NCI-H345 treated with DMSO at 0.1 percent for 48 hours (cell line): ENCODE data around the gene RNF39.
"Not testable (repeated sequence)": the region's sequence is repeated elsewhere in the genome, so short reads cannot be mapped to it uniquely, and the experiment has no call there.

Experiments
- DNase-seq: peaks from one replicate; lab custom pipeline; 2025; ENCODE audit not compliant: unreplicated experiment; lab: John Stamatoyannopoulos, UW

RNF39 gene, protein sequence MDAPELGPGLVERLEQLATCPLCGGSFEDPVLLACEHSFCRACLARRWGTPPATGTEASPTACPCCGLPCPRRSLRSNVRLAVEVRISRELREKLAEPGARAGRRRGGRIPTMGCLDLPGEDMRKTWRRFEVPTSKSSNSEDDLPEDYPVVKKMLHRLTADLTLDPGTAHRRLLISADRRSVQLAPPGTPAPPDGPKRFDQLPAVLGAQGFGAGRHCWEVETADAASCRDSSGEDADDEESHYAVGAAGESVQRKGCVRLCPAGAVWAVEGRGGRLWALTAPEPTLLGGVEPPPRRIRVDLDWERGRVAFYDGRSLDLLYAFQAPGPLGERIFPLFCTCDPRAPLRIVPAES

DNA sequence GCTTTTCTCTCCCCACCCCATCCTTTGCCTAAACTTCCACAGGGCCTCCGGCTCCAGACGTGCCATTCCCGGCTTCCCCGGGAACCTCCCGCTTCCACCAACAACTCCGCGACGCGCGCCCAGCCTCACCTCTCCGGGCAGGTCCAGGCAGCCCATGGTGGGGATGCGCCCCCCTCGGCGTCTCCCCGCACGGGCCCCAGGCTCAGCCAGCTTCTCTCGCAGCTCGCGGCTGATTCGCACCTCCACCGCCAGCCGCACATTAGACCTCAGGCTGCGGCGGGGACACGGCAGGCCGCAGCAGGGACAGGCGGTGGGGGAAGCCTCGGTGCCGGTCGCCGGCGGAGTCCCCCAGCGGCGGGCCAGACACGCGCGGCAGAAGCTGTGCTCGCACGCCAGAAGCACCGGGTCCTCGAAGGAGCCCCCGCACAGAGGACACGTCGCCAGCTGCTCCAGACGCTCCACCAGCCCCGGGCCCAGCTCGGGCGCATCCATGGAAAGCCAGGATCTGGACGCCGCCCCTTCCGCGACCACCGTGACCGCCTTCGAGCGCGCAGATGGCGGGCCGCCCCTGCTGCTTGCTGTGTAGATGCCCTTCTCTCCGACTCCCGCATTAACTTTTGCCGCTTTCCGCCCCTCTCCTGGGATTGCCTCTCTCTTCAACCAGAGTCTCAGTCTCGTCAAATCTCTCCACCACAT, at the start of gene RNF39:
TSS of gene RNF39 (minus strand) at position 676 of the 696 bp plus-strand sequence. CDS start at position 492, 184 bp downstream.
- no peak for DNase-seq

DNA sequence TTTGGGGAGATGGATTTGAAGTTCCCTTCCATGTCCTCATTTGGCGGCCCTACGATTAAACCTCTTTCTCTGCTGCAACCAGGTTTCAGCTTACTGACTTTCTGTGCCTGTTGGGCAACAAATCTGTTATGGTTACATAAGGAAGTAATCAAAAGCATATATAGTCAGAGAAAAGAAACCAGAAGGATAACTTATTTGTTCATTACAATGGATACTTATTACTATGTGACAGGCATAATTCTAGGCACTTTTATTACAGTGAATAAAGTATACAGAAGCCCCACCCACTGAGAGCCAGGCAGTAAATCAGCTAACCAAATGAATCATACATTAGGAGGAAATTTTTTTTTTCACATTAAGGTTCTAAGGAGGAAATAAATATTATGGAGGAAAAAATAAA, 46.9 kb upstream of the RNF39 start:
- no peak for DNase-seq

DNA sequence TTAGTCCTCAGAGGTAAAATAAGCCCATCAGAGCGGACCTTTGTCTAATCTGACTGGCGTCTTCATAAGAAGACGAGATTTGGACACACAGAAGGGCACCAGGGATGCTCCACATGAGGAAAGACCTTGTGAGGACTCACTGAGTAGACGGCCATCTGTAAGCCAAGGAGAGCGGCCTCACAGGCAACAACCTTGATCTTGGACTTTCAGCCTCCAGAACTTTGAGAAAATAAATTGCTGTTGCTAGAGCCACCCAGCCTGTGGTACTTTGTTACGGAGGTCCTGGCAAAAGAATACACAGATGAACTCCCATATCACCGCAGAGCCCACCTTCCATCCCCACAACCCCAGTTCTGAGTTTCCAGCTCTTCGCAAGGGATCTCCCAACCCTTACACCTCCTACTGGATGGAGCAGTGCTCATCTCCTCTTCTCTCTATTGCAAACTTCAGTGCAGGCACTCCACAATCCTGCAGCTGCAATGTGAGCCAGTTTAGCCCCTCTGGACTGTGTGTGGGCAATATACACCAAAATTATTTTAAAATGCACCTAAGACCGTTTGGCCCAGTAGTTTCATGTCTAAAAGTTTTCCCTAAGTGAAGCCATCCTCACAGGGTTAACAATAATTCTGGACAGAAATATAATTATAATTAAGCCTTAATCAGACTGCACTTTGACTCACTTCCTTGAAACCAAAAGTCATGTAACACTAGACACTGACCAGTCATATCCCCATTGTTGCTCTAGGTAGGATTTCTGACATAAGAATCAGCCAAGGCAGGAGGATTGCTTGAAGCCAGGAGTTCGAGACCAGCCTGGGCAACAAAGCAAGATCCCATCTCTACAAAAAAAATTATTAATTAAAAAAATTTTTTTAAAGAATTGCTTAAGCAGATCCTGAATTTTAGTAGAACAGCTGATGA, 46.1 kb upstream of the RNF39 start:
- DNase-seq: no peak

DNA sequence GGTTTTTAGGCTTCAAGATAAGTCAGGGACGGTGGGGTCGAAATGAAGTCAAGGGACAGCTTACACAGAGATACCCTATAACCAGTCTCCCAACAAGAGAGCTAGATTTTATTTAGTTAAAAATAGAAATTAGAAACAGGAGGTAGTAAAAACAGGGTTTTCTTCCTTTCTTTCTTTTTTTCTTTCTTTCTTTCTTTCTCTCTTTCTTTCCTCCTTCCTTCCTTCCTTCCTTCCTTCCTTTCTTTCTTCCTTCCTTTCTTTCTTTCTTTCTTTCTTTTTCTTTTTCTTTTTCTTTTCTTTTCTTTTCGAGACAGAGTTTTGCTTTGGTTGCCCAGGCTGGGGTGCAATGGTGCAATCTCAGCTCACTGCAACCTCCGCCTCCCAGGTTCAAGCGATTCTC, 43.1 kb upstream of the RNF39 start:
- DNase-seq: not testable (repeated sequence)

DNA sequence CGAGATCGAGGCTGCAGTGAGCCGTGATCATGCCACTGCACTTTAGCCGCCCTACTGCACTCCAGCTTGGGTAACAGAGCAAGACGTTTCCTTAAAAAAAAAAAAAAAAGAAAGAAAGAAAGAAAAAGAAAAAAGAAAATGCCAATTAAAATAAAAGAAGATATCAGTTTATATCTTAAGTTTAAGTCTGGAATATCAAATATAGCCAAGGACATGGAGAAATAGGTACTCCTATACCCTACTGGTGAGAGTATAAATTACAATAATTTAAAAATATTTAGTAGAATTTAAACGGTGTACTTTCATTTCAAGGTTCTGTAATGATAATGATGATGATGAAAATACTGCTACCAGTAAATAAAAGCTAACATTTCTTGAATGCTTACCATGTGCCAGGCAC, 41.2 kb upstream of the RNF39 start:
- no peak for DNase-seq

DNA sequence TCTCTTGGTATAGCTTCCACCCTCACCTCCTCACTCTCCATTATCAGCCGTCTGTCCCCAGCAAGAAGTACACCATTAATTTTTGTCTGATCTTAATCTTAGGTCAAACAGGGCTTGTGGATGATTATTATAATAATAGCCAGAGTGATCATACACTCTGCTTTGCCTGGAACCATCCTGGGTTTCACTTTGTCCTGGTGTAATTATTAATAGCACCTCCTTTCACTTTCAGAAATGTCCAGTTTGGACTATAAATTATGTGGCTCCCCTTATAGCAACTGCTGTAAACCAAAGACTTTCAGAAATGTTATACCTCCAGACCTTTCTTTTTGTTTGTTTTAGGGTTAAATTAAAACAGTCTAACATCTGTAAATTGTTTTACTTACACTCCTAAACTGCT, 38.3 kb upstream of the RNF39 start:
- no peak for DNase-seq

DNA sequence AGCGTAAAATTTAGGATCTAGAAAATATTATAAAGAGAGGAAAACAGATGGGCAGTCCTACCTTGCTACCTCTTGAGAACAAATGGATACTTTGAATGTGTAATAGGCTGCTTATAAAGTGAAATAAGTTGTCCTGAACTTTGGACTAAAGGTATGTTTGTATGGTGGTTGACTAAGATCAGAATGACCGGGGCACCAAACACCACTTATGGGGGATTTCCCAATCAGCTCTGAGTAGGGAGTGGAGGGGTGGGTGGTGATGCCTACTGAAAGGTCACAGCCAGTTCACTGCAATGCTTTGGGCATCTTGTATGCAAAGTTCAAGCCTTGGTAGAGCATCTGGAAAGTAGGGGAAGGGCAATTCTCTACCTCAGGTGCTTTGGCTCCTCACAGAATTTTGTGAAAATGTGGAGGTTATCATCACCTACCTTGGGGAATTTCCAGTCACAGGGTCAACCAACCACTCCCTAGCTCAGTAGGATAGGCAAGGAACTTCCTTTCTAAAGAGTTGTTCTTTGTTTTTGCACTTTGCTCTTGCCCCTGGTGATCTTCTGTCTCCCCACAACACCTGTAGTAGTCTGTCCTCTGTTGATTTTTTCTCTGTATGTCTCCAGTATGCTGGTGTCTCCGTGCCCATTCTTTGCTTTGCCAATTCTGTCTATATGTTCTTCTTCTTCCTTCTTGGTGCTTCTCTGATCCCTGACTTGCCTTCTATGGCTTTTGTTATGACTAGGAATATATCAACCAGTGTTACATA, 37.6 kb upstream of the RNF39 start, which contains the start of gene TRIM31:
TSS of gene TRIM31 (minus strand) at position 88 of the 757 bp plus-strand sequence. CDS start 285 bp downstream, outside the sequence.
- DNase-seq: no peak

DNA sequence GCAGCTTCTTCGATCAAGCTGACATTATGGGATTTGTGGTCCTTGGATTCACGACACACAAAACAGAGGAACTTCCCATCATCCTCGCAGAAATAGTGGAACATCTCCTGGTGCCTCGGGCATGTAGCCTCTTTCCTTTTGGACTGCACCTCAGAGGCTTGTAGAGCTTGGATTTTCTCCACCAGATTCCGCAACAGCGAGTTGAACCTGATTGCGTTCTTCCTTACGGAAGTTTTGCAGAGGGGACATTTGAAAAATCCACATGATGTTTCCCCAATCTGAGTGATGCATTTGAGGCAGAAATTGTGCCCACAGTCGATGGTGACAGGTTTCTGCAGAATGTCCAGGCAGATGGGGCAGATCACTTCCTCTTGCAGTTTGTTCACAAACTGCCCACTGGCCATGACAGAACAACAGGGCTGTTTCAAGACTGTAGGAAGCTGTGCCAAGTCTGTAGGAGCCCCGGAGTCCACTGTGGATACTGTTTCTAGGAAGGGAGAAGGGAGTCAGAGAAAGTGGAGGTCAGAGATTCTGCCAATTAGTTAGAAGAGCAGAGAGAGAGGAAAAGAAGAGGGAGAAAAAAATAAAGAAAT, 36.9 kb upstream of the RNF39 start:
- DNase-seq: no peak

DNA sequence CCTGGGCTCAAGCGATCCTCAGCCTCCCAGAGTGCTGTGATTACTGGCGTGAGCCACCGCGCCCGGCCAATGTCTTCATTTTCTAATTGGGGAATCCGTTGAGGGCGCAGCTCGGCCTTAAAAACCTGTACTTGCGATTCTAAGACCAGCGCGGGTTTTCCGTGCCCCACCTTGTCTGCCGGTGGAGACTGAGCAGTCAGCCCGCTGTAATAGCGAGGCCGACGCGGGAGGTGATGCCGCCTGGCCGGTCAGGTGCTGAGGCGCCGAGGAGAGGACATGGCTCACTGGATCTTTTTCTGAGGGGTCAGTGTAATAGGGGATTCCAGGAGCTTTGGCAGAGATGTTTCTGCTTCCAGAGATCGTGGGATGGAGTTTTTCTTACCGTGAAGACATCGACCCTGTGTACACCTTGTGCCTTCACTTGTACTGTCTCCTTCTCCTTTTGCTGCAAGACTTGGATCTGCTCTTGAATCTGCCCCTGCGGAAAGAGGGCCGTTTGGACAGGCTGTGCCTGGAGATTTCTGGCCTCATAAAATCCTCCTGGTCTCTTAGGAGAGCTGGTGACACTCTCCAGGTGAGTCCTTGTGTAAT, 35.8 kb upstream of the RNF39 start:
- no peak for DNase-seq

DNA sequence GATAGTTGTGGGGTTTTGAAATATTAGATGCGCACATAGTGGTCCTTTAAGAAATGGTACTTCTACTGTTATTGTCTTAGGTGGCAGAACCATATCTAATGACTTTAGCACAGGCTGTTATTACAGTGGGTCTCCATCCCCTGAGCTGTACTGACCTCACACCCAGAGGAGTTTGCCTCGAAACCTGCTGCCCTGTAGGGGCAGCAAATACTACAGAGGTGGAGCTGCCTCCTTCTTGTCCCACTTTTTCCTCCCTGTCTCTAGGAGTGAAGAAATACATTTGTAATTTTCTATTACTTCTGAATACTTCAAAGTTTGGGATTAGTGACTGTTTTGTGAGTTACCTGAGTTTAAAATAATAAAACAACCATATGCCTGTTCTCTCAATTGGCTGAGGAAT, 29.1 kb upstream of the RNF39 start:
- DNase-seq: no peak

DNA sequence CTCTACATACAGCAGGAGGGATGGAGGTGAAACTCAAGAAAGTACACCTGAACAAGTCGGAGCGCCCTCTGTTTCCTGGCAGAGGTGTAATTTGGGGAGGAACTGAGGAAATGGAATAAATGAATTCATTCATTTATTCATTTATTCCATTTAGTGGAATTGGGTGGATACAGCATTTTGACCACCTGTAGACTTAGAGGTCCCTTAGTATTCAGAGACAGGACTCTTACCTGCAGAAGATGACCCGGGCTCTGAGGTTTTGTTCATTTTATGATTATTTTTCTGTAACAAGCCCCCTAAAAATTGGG, 28.3 kb upstream of the RNF39 start:
- no peak for DNase-seq

DNA sequence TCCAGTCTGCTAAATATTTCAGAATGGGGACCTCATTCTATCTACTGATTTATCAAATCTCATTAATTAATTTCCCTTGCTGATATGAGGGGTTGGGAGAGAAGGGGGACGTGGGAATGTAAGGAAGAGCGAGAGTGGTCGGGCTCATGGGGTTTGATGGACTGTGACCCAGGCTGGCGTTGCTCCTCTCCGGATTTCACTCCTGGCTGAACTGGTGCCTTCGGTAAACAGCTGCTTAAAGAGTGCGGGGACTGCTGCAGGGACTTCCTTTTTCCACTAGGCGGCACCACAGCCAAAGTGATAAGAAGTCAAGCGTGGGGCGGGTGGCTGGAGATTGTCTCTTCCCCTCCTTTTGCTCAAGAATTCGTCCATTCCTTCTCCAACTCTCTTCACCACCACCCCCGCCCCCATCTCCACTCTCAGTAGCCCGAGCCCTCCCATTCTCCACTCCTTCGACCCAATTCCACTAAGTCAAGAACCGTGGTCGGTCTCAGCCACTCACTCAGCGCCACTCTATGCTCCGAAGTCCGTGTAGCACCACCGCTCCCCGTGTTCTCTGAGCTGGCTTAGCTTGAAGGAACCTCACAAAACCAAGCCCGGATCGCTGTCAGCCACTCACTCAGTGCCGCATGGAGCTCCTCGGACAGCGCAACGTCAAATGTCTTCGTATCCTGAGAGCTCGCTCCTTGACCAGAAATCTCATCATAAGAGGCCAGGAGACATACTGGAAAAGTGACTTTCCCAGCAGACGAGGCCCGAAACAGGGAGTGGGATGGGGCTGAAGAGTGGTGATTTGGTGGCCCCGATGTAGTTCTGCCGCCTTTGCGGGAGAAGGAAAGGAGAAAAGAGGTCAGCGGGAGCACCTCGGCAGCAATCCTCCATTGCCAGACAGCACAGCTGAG, 27.7 kb upstream of the RNF39 start:
- DNase-seq: peak; percentile 54

DNA sequence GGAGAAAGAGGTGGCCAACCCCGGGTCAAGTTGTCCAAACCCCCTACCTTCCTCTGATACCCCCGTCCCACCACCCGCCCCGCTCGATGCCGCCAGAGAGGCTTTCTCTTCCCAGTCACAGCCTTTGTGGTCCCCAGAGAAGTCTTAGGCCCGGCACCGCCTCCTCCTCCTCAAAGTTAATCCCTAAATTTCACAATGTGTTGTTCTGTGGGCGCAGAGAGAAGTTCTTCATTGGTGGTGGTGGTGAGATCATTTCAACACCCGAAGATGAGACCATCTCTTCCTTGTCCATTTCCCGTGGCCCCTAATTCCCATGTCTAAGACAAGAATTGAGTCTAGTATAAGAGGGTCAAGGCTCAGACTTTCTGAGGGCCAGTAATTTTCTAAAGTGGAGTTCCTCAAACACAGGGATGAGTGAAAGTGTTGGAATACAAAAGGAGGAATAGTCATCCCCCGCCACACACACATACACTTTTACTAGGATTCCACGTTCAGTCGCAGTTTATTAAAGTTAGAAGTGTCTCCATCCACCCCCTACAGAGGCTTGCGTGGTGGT, 26.9 kb upstream of the RNF39 start:
- DNase-seq: no peak

DNA sequence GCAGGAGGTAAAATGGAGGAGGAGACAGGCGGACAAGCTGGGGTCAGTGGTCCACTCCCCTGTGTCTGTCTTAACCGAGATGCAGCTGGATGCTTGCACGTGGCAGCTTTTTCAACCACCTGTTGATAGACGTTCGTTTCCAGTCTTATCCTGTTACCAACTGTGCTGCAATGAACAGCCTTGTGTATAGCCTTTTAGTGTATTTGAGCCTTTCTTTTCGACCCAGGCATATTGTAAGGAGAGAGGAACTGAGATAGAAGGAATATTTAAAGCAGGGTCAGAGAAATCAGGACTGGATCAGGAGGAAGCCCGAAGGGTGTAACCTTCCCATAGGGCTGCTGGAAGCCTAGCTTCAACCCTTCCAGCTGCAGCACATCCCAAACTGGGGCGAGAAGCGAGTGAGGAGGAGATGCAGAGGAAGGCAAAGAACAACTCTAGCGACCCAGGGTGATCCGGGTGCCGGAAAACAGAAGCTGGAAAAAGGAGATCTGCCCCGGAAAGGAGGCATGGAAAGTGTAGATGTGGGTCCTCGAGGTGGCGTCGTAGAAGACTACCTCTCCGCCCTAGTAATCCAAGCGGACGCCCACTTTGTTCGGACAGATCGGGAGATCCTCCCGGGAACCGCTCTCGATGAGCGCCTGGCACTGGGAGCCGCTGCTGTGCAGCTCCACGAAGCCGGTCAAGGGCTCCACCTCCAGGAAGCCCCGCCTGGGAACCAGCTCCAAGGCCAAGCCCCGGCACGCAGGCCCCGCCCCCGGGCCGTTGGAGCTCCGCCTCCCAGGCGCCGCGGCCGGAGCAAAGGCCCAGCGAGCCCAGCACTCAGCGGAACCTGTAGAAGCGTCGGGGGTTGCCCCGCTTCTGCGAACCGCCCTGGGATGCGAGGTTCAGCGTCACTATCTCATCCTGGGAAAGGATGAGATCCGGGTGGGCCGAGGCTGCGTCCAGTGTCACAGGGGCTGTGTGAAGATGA, 26.2 kb upstream of the RNF39 start:
- DNase-seq: peak; percentile 26

DNA sequence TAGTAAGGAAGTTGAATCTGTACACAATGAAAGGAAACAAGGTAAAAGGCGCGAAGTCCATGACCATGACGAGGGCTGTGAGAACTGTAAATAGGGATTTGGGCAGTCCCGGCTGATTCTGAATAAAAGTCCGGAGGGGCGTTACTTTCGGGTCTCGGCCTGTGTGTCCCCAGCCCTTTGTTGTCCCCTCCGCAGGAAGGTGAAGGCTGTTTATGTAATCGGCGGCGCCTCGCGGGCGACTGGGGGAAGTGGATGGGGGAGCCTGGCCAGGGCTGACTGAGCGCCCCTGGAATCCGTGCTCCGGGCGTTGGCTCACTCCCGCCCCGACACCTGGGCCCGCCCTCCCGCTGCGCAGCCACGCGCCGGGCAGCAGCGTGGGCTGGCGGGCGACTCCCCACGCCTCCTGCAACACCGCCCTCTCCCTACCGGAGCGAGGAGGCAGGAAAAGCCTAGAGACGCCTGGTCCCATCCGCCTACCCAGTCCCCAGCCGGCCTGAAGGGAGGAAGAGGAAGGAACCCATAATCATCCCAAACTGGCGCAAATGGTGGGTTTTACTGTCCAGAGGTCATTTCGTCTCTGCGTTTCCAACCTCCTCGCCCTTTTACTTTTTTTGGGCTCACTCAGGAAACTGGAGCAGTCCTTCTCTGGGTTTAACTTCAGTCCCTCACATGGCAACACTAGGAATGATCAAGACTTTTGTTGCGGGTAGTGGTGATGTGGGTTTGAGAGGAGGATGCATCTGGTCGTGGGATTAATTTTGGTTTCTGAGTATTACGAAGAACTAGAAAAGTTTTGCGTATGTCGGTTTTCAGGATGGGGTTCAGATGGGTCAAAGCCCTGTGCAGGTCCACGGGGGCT, 25.2 kb upstream of the RNF39 start:
- DNase-seq: no peak

DNA sequence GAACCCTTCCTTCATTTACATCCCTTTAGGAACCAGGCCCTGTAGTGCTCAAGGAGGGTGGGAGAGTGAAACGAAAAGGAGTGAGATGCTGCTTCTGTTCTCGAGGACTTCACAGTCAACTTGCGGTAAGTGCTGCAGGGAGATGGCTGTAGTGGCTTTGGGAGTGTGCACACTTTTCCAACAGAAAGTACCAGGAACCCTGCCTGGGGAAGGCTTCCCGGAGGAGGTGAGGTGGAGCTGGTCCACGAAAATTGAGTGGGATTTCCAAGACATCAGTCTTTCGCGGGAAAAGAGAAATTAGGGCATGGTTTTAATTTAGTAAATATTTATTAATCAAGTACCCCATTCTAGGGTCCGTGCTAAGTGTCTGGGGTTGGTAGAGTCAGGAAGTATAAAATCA, 24.6 kb upstream of the RNF39 start:
- no peak for DNase-seq
